Stimulated activated CD8-positive, alpha-beta memory T cell treated with anti-CD3 and anti-CD28 coated beads, Interleukin-4, amount 100 ng/mL, for 24 hours (primary cell): ENCODE measurements around the gene CERS5.
"Not testable (repeated sequence)": the region's sequence is repeated elsewhere in the genome, so short reads cannot be mapped to it uniquely, and the experiment has no call there.

Source experiments
- DNase-seq: peaks from one replicate; pipeline ENCODE4 v3.0.0-alpha.2; 2020; ENCODE audit warnings: low read depth

The CERS5 gene

GRCh38 chr12:50187084-50187900 lies 20.1 kb upstream of the CERS5 start:
- DNase-seq: peak; percentile 19

GRCh38 chr12:50186681-50187080 lies 19.5 kb upstream of the CERS5 start:
- DNase-seq: no peak

GRCh38 chr12:50185970-50186663 lies 18.9 kb upstream of the CERS5 start:
- DNase-seq: no peak

GRCh38 chr12:50185301-50185895 lies 18.2 kb upstream of the CERS5 start:
- DNase-seq: no peak

GRCh38 chr12:50184261-50184660 lies 17.1 kb upstream of the CERS5 start:
- no peak for DNase-seq

- no peak for DNase-seq
Measured at GRCh38 chr12:50182461-50182860, 15.3 kb upstream of the CERS5 start.

- DNase-seq: no peak
Measured at GRCh38 chr12:50181691-50182090, 14.5 kb upstream of the CERS5 start.

GRCh38 chr12:50175716-50176026 lies 8.5 kb upstream of the CERS5 start:
- DNase-seq: no peak

GRCh38 chr12:50174971-50175715 lies 8.0 kb upstream of the CERS5 start:
- DNase-seq: no peak

- peak; percentile 49 for DNase-seq
Measured at GRCh38 chr12:50166799-50167048, 445 bp downstream of the CERS5 start.

GRCh38 chr12:50164963-50165362 lies 2.2 kb downstream of the CERS5 start:
- no peak for DNase-seq

- no peak for DNase-seq
Measured at GRCh38 chr12:50162230-50162629, 4.9 kb downstream of the CERS5 start.

- no peak for DNase-seq
Measured at GRCh38 chr12:50160643-50161042, 6.5 kb downstream of the CERS5 start.

- no peak for DNase-seq
Measured at GRCh38 chr12:50157259-50157658, 9.9 kb downstream of the CERS5 start.

- DNase-seq: no peak
Measured at GRCh38 chr12:50156641-50157040, 10.5 kb downstream of the CERS5 start.

- not testable (repeated sequence) for DNase-seq
Measured at GRCh38 chr12:50154947-50155346, 12.2 kb downstream of the CERS5 start.

- no peak for DNase-seq
Measured at GRCh38 chr12:50151047-50151687, 16.0 kb downstream of the CERS5 start.

GRCh38 chr12:50149311-50149710 lies 17.9 kb downstream of the CERS5 start:
- no peak for DNase-seq

GRCh38 chr12:50148011-50148410 lies 19.2 kb downstream of the CERS5 start:
- not testable (repeated sequence) for DNase-seq

GRCh38 chr12:50147281-50147680 lies 19.9 kb downstream of the CERS5 start:
- no peak for DNase-seq

GRCh38 chr12:50145439-50145838 lies 21.7 kb downstream of the CERS5 start:
- no peak for DNase-seq

GRCh38 chr12:50142993-50143392 lies 24.2 kb downstream of the CERS5 start:
- no peak for DNase-seq
